ENCODE data around the gene CDC42EP4. TPM values are rescaled to one million over a fixed set of nuclear protein-coding genes. Genes with fewer than 3 reads are reported as not detected.
"Not testable (repeated sequence)": the region's sequence is repeated elsewhere in the genome, so short reads cannot be mapped to it uniquely, and the experiment has no call there.

The CDC42EP4 gene
- total RNA-seq, 4 donors from 2014 or later, result 45.1 to 63.9 (median 52.9) TPM

DNA sequence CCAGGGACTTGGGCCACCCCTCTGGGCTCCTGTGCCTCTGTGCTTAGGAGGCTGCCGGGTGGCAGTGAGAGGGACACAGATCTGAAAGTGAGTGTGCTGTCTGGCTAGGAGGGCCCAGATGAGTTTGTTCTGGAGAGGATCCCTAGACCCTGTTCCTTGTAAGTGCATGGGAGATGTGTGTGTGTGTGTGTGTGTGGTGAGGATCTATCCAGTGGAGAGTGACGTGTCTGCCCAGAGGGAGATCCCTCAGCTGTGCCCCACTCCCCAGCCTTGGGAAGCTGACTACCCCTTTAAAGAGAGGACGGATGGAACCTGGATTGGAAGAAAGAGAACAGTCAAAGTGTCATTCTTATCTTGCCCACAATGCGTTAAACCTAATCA lies 25.5 kb upstream of the CDC42EP4 start:
- H3K4me3 ChIP-seq, result no peak overlapping the region
- peak overlapping the region; percentile 75 to 92 (median 88) for H3K27ac ChIP-seq
- intact Hi-C loops (cut with DNase I), result no loop called here
- no peaks in the 10 kb centered on the region for H3K36me3 ChIP-seq
- TF ChIP-seq CTCF (IDR thresholded peaks at IDR 0.05) (no peak), POLR2A (IDR thresholded peaks at IDR 0.05) (no peak)
- DNase-seq, result no peak
- peaks cover 27 to 88% (median 63%) of the 10 kb centered on the region in 3 donors for H3K4me1 ChIP-seq
- no peaks in the 10 kb centered on the region for H3K27me3 ChIP-seq
- H3K9me3 ChIP-seq, result no peaks in the 10 kb centered on the region
- 86 to 94% methylated on average over 3 to 4 of the region's 4 CpGs for WGBS, 2 donors

DNA sequence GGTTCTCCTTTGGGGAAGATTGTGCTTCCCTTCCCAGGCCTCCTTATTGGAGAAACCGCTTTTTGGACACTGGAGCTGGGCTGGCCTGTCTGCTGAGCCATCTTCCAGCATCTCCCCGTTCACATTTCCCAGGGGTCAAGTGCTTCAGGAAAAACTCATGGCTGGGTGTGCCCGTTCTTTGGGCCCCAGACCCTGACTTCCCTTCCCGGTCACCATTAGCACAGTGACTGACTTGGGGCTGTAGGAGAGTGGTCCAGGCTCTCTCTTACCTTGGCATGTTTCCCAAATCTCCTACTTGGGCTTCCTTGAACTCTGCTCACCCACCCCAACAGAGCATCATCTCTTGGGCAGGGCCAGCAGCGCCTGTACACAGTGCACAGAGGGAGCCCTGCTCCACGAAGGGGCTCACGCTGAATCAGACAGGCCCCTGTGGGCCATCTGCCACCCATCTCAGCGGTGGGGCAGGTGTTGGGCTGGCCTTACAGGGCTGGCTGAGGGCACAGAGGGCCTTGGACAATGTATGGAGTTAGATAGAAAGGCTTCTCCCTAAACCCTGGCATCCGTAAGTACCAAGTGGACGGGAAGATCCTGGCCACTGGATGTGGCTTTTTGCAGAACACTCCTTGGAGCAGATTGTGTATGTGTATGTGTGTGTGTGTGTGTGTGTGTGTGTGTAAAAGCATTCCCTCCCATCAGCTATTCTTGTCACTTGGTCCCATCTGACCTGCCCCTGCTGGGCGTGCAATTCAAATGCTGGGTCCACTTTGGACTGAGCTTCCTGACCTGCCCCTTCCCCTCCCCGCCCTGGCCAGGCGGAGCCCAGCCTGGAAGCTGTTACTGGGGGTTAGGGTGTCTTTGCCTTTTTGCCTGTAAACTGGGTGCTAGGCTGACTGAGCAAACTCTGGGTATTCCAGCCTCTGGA lies 24.9 kb upstream of the CDC42EP4 start:
- H3K4me1 ChIP-seq, result peaks cover 20 to 81% (median 57%) of the 10 kb centered on the region in 3 donors
- DNase-seq, result no peak
- H3K9me3 ChIP-seq, result no peaks in the 10 kb centered on the region
- intact Hi-C loops (cut with DNase I), result no loop called here
- peak overlapping the region; percentile 75 to 92 (median 88) for H3K27ac ChIP-seq
- no peaks in the 10 kb centered on the region for H3K27me3 ChIP-seq
- H3K36me3 ChIP-seq, result no peaks in the 10 kb centered on the region
- H3K4me3 ChIP-seq, result no peak overlapping the region
- WGBS, 2 donors, result 70 to 79% methylated on average over 4 to 10 of the region's 13 CpGs
- TF ChIP-seq POLR2A (IDR thresholded peaks at IDR 0.05), result no peak
- TF ChIP-seq CTCF (IDR thresholded peaks at IDR 0.05), result no peak

DNA sequence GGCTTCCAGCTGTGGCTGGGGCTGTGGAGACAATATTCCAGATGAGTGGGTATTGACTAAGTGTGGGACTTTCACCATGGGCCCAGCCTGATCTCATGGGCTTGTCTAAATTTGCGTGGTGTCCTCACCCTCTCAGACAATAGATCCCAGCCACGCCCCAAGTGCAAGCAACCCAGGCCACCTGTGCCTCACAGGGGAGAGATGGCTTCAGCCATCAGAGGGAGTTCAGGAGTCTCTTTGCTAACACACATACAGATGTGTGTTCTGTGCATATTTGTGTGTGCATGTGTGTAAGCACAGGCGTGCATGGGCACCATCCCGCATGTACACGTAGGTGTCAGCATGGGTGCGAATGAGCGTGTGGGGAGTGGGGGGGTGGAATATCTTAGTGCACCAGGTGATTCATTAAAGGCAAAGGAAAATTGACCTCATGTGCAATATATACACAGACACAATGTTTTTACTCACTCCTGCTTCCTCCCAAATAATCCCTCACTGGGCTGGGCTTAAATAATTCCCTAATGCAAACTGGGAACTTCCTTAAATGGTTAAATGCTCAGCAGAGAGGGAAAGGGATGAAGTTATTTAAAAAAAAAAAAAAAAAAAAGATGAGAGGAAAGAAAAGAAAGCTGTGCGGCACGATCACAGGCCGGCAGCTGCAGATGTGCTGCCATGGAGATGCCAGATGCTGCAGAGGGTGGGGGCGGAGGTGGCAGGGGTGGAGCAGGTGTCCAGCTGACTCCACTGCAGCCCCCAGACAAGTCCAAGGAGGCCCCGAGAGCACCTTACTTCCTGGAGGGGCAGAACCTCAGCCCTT lies 24.0 kb upstream of the CDC42EP4 start:
- Histone ChIP-seq H3K4me3 (no peak overlapping the region), H3K27ac (peak overlapping the region; percentile 75 to 92 (median 88)), H3K4me1 (peaks cover 13 to 72% (median 48%) of the 10 kb centered on the region in 3 donors), H3K9me3 (no peaks in the 10 kb centered on the region), H3K27me3 (no peaks in the 10 kb centered on the region), H3K36me3 (no peaks in the 10 kb centered on the region)
- DNase-seq, result no peak
- intact Hi-C loops (cut with DNase I), result no loop called here
- TF ChIP-seq CTCF (IDR thresholded peaks at IDR 0.05) (no peak), POLR2A (IDR thresholded peaks at IDR 0.05) (no peak)
- 39 to 44% methylated on average over 12 of the region's 12 CpGs for WGBS, 2 donors

GRCh38 chr17:73334771-73335513 lies 23.1 kb upstream of the CDC42EP4 start:
- DNase-seq, result no peak
- Histone ChIP-seq H3K4me3 (no peak overlapping the region), H3K9me3 (no peaks in the 10 kb centered on the region), H3K36me3 (no peaks in the 10 kb centered on the region), H3K4me1 (peaks cover 12 to 64% (median 40%) of the 10 kb centered on the region in 3 donors), H3K27me3 (no peaks in the 10 kb centered on the region), H3K27ac (peak overlapping the region; percentile 75 to 92 (median 88))
- intact Hi-C loops (cut with DNase I), result no loop called here
- TF ChIP-seq POLR2A (IDR thresholded peaks at IDR 0.05) (no peak), CTCF (IDR thresholded peaks at IDR 0.05) (no peak)
- 44% methylated on average over 9 of the region's 12 CpGs; no CpG with 5 or more reads in 1 of the 2 donors for WGBS, 2 donors

DNA sequence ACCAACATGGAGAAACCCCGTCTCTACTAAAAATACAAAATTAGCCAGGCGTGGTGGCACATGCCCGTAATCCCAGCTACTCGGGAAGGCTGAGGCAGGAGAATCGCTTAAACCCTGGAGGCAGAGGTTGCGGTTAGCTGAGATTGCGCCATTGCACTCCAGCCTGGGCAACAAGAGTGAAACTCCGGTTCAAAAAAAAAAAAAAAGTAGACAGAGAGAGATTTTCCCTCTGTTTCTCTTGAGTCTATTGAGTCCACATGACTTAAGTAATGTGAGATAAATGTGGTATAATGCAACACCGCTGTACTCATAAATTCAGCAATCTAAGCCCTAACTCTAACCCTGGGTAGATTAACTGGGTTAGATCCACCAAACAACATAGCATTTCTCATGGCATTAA lies 21.6 kb upstream of the CDC42EP4 start:
- H3K27me3 ChIP-seq; DNase-seq; intact Hi-C loops (cut with DNase I); H3K4me3 ChIP-seq; H3K9me3 ChIP-seq; H3K36me3 ChIP-seq: not testable (repeated sequence)
- WGBS, 2 donors, result 35 to 61% methylated on average over 9 of the region's 9 CpGs
- H3K27ac ChIP-seq, result peak overlapping the region; percentile 15 to 92 (median 69)
- H3K4me1 ChIP-seq, result peaks cover 7 to 52% (median 26%) of the 10 kb centered on the region in 3 donors
